HEK293T (cell line): ENCODE data around the gene LGI4.

Source experiments
- CTCF ChIA-PET: fragments of 350-600 bp; formaldehyde crosslinking; extraction: SDS; loops from one replicate; lab custom pipeline; 2021; ENCODE audit warnings: antibody characterized with exemption, inconsistent platforms; lab: Yijun Ruan, JAX
- POLR2A ChIA-PET: fragments of 350-600 bp; formaldehyde crosslinking; extraction: SDS; loops from one replicate; lab custom pipeline; 2020; ENCODE audit warnings: antibody characterized with exemption, inconsistent platforms; lab: Yijun Ruan, JAX
- DNase-seq: peaks from one replicate; pipeline ENCODE4 v3.0.0; 2012; ENCODE audit warnings: mixed read lengths; ENCODE audit errors: extremely low spot score
- ARNT ChIP-seq: fragments of 450-650 bp; IDR thresholded peaks from 2 replicates; pipeline ENCODE4 v1.6.1; 2017; ENCODE audit warnings: mild to moderate bottlenecking
- BHLHE40 ChIP-seq: fragments of 450-650 bp; IDR thresholded peaks from 2 replicates; pipeline ENCODE4 v1.6.1; 2016; ENCODE audit warnings: mild to moderate bottlenecking, moderate library complexity, borderline replicate concordance
- CTBP1 ChIP-seq: fragments of 450-650 bp; IDR thresholded peaks from 2 replicates; pipeline ENCODE4 v1.6.1; 2016; ENCODE audit warnings: borderline replicate concordance
- ELF4 ChIP-seq: fragments of 450-650 bp; IDR thresholded peaks from 2 replicates; pipeline ENCODE4 v1.6.1; 2017; ENCODE audit warnings: antibody characterized with exemption
- FOXA1 ChIP-seq: fragments of 450-650 bp; IDR thresholded peaks from 2 replicates; pipeline ENCODE4 v1.6.1; 2016; ENCODE audit warnings: mild to moderate bottlenecking
- FOXK2 ChIP-seq: fragments of 450-650 bp; IDR thresholded peaks from 2 replicates; pipeline ENCODE4 v1.6.1; 2016; ENCODE audit warnings: mild to moderate bottlenecking
- FOXM1 ChIP-seq: fragments of 450-650 bp; IDR thresholded peaks from 2 replicates; pipeline ENCODE4 v1.6.1; 2017; ENCODE audit warnings: mild to moderate bottlenecking, borderline replicate concordance
- HDGF ChIP-seq: fragments of 450-650 bp; IDR thresholded peaks from 2 replicates; pipeline ENCODE4 v1.6.1; 2017; ENCODE audit warnings: antibody characterized with exemption, borderline replicate concordance
- L3MBTL2 ChIP-seq: fragments of 450-650 bp; conservative IDR thresholded peaks from 2 replicates; pipeline ENCODE4 v1.6.1; 2016; ENCODE audit warnings: mild to moderate bottlenecking
- LEF1 ChIP-seq: fragments of 450-650 bp; IDR thresholded peaks from 2 replicates; pipeline ENCODE4 v1.6.1; 2017; ENCODE audit warnings: mild to moderate bottlenecking, borderline replicate concordance
- NFRKB ChIP-seq: fragments of 450-650 bp; IDR thresholded peaks from 2 replicates; pipeline ENCODE4 v1.6.1; 2016; ENCODE audit warnings: mild to moderate bottlenecking, moderate library complexity
- SP1 ChIP-seq: fragments of 450-650 bp; IDR thresholded peaks from 2 replicates; pipeline ENCODE4 v1.6.1; 2017
- SUZ12 ChIP-seq: fragments of 450-650 bp; IDR thresholded peaks from 2 replicates; pipeline ENCODE4 v1.6.1; 2016; ENCODE audit warnings: mild to moderate bottlenecking
- TARDBP ChIP-seq: fragments of 450-650 bp; IDR thresholded peaks from 2 replicates; pipeline ENCODE4 v1.6.1; 2016
- ZNF384 ChIP-seq: fragments of 450-650 bp; IDR thresholded peaks from 2 replicates; pipeline ENCODE4 v1.6.1; 2016
- TF ChIP-seq, protein P1 (sequence below): fragments of 450-650 bp; IDR thresholded peaks from 2 replicates; pipeline ENCODE4 v1.6.1; 2016

The LGI4 gene

DNA sequence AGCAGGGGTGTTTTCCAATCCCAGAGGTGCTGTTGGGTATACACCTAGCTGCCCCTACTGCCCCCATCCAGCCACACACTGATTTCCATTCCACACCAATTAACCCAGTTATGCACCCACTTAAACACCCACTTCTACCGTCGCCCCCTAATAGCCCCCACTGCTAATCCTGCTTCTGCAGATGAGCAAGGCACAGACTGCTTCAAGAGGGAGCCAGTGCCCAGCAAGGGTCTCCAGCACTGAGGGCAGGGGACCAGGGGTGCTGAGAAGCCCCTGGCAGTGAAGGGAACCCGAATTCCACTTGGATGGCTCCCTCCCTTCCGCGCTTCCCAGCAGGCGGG lies 9.4 kb upstream of the LGI4 start:
- POLR2A ChIA-PET = no interaction called here
- CTCF ChIA-PET = interaction anchor here (0.7 kb wide), 1 partner anchor 1808 kb away, joined by 5 read pairs; no protein-coding TSS in a partner anchor
- no peak for DNase-seq
- TF ChIP-seq FOXK2 (no peak), FOXM1 (no peak), TARDBP (no peak), NFRKB (no peak), HDGF (no peak), LEF1 (no peak), CTBP1 (no peak), L3MBTL2 (no peak), SUZ12 (no peak), FOXA1 (no peak), BHLHE40 (no peak), ARNT (no peak), ELF4 (no peak), ZNF384 (no peak), SP1 (no peak)
- TF ChIP-seq, protein P1, sequence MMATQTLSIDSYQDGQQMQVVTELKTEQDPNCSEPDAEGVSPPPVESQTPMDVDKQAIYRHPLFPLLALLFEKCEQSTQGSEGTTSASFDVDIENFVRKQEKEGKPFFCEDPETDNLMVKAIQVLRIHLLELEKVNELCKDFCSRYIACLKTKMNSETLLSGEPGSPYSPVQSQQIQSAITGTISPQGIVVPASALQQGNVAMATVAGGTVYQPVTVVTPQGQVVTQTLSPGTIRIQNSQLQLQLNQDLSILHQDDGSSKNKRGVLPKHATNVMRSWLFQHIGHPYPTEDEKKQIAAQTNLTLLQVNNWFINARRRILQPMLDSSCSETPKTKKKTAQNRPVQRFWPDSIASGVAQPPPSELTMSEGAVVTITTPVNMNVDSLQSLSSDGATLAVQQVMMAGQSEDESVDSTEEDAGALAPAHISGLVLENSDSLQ = no peak

DNA sequence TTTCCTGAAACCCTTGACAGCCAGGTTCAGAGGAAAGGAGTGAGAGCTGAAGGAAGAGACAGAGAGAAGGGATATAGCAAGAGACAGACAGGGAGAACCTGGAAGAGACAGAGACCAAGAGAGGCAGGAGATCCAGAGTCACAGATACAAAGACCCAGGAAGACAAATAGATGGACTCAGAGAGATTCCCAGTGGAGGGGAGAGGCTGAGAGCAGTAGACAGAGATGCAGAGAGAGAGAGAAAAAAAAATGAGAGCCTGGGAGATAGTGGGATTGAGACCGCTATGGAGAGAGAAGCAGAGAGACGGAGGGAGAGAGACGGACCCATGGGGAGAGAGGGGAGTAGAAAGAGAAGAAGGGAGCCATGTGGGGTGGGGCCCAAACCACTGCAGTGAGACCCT lies 9.0 kb upstream of the LGI4 start:
- POLR2A ChIA-PET = no interaction called here

DNA sequence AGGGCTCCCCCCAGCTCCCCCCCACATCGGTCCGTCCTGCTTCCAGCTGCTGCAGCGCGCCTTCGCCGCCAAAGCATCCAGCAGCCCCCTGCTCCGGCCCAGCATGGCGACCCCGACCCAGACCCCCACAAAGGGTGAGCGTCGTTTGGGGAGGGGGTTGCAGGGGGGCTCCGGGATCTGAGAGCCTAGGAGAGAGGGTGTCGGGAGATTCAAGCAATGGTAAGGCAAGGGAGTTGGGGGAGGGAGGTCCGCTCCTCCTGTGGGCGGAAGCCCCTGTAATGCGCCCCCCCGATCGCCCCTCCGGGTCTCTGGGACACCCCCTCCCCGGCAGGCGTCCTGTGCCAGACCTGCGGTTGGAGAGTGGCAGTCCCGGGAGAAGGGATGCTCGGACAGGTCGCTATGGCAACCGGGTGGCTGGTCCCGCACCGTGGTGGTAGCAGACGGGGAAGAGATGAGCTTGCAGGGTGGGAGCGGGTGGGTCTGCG lies 8.4 kb upstream of the LGI4 start, which contains the start of gene FXYD7:
TSS of gene FXYD7 (plus strand) at position 25 of the 485 bp plus-strand sequence. CDS start at position 104, 79 bp downstream.
- no peak for DNase-seq
- ChIA-PET POLR2A (no interaction called here), CTCF (interaction anchor here (0.5 to 0.6 kb wide), 2 partner anchors 124 to 593 kb away, joined by 3 to 6 read pairs; no protein-coding TSS in a partner anchor)
- TF ChIP-seq FOXK2 = no peak
- no peak for TF ChIP-seq SUZ12
- no peak for TF ChIP-seq FOXM1
- no peak for TF ChIP-seq TARDBP
- TF ChIP-seq ARNT = no peak
- no peak for TF ChIP-seq ELF4
- no peak for TF ChIP-seq SP1
- no peak for TF ChIP-seq HDGF
- TF ChIP-seq, protein P1 = no peak
- TF ChIP-seq ZNF384 = no peak
- no peak for TF ChIP-seq LEF1
- no peak for TF ChIP-seq L3MBTL2
- TF ChIP-seq NFRKB = no peak

More for the DNA sequence above, 9.0 kb upstream of the LGI4 start:
- TF ChIP-seq SP1 = no peak
- TF ChIP-seq FOXM1 = no peak
- TF ChIP-seq FOXK2 = no peak
- no peak for TF ChIP-seq FOXA1
- TF ChIP-seq NFRKB = no peak
- CTCF ChIA-PET = interaction anchor here (0.5 to 0.7 kb wide), 3 partner anchors 124 to 1808 kb away, joined by 3 to 6 read pairs (median 5); no protein-coding TSS in a partner anchor
- DNase-seq = no peak

DNA sequence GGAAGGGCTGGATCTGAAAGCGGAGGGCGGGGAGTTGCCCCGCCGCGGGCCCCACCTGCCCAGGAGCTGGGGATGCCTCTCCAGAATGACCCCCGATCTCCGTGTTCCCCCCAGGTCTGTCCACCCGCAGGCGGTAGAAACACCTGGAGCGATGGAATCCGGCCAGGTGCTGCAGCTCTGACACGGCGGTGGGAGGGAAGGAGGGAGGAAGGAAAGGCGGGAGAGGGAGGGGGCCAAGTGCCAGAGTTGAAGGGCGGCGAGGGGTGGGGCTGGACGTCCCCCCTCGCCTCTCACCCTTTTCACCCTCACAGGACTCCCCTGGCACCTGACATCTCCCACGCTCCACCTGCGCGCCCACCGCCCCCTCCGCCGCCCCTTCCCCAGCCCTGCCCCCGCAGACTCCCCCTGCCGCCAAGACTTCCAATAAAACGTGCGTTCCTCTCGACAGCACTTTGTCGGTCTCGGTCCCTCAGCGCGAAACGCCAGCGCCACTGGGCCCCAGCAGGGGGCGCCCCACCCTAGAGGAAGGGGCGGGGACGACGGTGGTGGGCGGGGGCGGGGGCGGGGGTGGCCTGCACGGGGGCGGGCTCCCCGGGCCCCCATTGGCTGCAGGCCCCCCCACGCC lies 7.9 kb upstream of the LGI4 start:
- CTCF ChIA-PET = interaction anchor here (0.9 kb wide), 2 partner anchors 11 to 88 kb away, joined by 3 to 7 read pairs; partner anchors contain the start of gene FXYD5
- DNase-seq = peak; percentile 63
- no peak for TF ChIP-seq ARNT
- TF ChIP-seq ELF4 = no peak
- TF ChIP-seq, protein P1 = no peak
- no peak for TF ChIP-seq ZNF384
- no peak for TF ChIP-seq TARDBP
- TF ChIP-seq HDGF = no peak
- TF ChIP-seq CTBP1 = no peak
- TF ChIP-seq BHLHE40 = no peak
- no peak for TF ChIP-seq FOXM1
- no peak for TF ChIP-seq NFRKB
- no peak for TF ChIP-seq L3MBTL2
- TF ChIP-seq FOXA1 = no peak
- TF ChIP-seq LEF1 = no peak
- TF ChIP-seq SUZ12 = no peak
- TF ChIP-seq SP1 = no peak
- no peak for TF ChIP-seq FOXK2
- POLR2A ChIA-PET = interaction anchor here (1.4 kb wide), 1 partner anchor 9 kb away, joined by 3 read pairs; no protein-coding TSS in a partner anchor

DNA sequence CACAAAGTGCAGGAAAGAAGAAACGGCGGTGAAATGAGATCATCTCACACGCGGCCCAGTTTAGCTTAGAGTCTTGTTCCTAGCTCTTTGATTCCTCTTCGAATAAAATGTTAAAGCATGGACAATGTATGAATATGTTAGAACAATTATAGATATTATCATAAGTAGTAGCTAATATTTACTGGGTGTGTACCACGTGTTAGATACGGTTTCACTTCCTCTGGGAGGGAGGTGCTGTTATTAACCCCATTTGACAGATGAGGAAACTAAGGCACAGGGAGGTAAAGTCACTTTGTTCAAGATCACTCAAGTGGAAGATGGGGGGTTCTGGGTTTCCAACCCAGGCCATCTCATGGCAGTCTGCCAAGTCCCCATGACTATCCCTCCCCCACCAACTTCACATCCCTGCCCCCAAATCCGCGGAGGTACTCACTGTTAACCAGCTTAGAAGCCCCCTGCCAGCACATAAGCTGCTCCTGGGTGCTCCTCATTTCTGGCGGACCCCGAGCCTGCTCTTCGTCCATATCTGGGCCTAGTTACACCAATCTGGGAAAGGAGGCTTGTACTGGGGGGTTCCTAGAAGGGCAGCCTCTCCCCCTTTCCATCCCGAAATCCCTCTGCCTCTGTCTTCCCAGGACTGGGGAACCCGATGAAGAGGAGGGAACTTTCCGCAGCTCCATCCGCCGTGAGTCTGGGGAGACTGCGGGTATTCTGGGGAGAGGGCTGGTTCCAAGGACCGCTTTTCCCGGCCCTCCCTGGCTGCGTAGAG lies 7.2 kb upstream of the LGI4 start:
- POLR2A ChIA-PET = interaction anchor here (0.9 to 1.5 kb wide), 6 partner anchors 10 to 127 kb away, joined by 3 to 7 read pairs (median 4); partner anchors contain the start of genes FXYD5 and USF2
- CTCF ChIA-PET = interaction anchor here (0.7 to 1.1 kb wide), 6 partner anchors 11 to 125 kb away, joined by 3 to 7 read pairs (median 3); partner anchors contain the start of gene FXYD5
- DNase-seq = no peak
- no peak for TF ChIP-seq FOXK2
